Osteocyte (in vitro differentiated cells): Measurements from ENCODE around the gene TRPM6. TPM values are rescaled to one million over a fixed set of nuclear protein-coding genes. Genes with fewer than 3 reads are reported as not detected.

Source experiments
- DNase-seq: peaks from one replicate; pipeline ENCODE4 v3.0.0; 2021; ENCODE audit warnings: mixed read lengths; ENCODE audit not compliant: unreplicated experiment; ENCODE audit errors: extremely low spot score
- H3K27ac Mint-ChIP-seq: one replicate; pipeline ENCODE4 v1.8.0; 2021; ENCODE audit warnings: mild to moderate bottlenecking, mixed read lengths; ENCODE audit not compliant: unreplicated experiment
- H3K27me3 Mint-ChIP-seq: one replicate; pipeline ENCODE4 v1.8.0; 2021; ENCODE audit warnings: mixed read lengths; ENCODE audit not compliant: unreplicated experiment
- H3K36me3 Mint-ChIP-seq: one replicate; pipeline ENCODE4 v1.8.0; 2021; ENCODE audit warnings: mixed read lengths; ENCODE audit not compliant: unreplicated experiment
- H3K4me1 Mint-ChIP-seq: one replicate; pipeline ENCODE4 v1.8.0; 2021; ENCODE audit warnings: mixed read lengths; ENCODE audit not compliant: unreplicated experiment
- H3K4me3 Mint-ChIP-seq: one replicate; pipeline ENCODE4 v1.8.0; 2021; ENCODE audit warnings: mild to moderate bottlenecking, moderate library complexity, mixed read lengths; ENCODE audit not compliant: unreplicated experiment
- H3K9me3 Mint-ChIP-seq: one replicate; pipeline ENCODE4 v1.8.0; 2021; ENCODE audit warnings: mixed read lengths; ENCODE audit not compliant: unreplicated experiment
- total RNA-seq: library from RNA; stranded (reverse); gene quantifications from 2 replicates; pipeline ENCODE4 v1.2.1, GENCODE V29; 2021
- TF ChIP-seq, protein P1 (sequence below): fragments of 200-600 bp; sonication (generic); IDR thresholded peaks from 2 replicates; pipeline ENCODE4 v1.5.0; 2021; ENCODE audit warnings: antibody characterized with exemption, mild to moderate bottlenecking, moderate library complexity

Gene TRPM6
- total RNA-seq, 1 donor from 2014 or later: not detected

DNA sequence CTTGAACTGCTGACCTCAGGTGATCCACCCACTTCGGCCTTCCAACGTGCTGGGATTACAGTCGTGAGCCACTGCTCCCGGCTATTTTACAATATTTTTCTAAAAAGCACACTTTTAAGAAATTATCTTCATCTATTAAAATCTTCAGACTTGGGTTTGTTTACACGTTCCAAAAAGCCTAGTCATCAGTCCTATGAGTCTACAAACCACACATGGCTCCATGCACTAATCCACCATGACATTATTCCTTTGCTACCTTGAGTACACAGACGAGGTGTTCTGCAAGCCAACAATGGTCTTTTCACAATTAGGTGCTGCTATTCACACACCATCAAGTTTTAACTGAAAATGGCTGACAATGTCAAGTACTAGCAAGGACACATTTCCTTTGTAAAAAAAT, 41.0 kb downstream of the TRPM6 start:
- H3K27ac Mint-ChIP-seq: no peak overlapping the region
- H3K4me3 Mint-ChIP-seq: no peak overlapping the region
- H3K36me3 Mint-ChIP-seq: no peaks in the 10 kb centered on the region
- H3K4me1 Mint-ChIP-seq: no peaks in the 10 kb centered on the region
- no peak for DNase-seq
- TF ChIP-seq, protein P1, sequence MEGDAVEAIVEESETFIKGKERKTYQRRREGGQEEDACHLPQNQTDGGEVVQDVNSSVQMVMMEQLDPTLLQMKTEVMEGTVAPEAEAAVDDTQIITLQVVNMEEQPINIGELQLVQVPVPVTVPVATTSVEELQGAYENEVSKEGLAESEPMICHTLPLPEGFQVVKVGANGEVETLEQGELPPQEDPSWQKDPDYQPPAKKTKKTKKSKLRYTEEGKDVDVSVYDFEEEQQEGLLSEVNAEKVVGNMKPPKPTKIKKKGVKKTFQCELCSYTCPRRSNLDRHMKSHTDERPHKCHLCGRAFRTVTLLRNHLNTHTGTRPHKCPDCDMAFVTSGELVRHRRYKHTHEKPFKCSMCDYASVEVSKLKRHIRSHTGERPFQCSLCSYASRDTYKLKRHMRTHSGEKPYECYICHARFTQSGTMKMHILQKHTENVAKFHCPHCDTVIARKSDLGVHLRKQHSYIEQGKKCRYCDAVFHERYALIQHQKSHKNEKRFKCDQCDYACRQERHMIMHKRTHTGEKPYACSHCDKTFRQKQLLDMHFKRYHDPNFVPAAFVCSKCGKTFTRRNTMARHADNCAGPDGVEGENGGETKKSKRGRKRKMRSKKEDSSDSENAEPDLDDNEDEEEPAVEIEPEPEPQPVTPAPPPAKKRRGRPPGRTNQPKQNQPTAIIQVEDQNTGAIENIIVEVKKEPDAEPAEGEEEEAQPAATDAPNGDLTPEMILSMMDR: no peak
- no peaks in the 10 kb centered on the region for H3K27me3 Mint-ChIP-seq
- peaks cover 3% of the 10 kb centered on the region for H3K9me3 Mint-ChIP-seq

DNA sequence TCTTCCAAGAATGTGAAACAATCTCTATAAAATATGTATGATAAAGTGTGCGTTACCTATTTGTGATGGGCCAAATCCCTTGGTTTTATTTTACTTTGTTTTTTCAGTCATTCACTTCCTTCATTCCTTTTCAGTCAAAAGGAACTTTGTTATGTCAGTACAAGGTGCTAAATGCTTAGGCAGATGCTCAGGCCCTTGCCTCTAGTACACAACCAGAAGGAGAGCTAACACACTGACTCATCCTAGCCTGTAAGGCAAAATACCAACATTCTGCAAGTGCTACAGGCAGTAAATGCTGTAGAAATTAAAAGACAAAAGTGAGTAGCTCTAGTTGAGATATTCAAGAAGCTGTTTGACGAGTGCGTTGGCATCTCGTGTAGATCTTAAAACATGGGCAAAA, 49.4 kb downstream of the TRPM6 start:
- Mint-ChIP-seq H3K27ac (no peak overlapping the region), H3K9me3 (peaks cover 3% of the 10 kb centered on the region), H3K4me3 (no peak overlapping the region), H3K27me3 (no peaks in the 10 kb centered on the region), H3K36me3 (no peaks in the 10 kb centered on the region), H3K4me1 (no peaks in the 10 kb centered on the region)
- TF ChIP-seq, protein P1: no peak
- no peak for DNase-seq

- H3K27me3 Mint-ChIP-seq: peaks cover 5% of the 10 kb centered on the region
- TF ChIP-seq, protein P1: no peak
- H3K4me1 Mint-ChIP-seq: no peaks in the 10 kb centered on the region
- H3K27ac Mint-ChIP-seq: no peak overlapping the region
- no peak overlapping the region for H3K4me3 Mint-ChIP-seq
- DNase-seq: no peak
- H3K36me3 Mint-ChIP-seq: no peaks in the 10 kb centered on the region
- H3K9me3 Mint-ChIP-seq: no peaks in the 10 kb centered on the region
Measured at GRCh38 chr9:74824654-74825053, 63.1 kb downstream of the TRPM6 start.

GRCh38 chr9:74821636-74822035, 66.1 kb downstream of the TRPM6 start:
- no peak overlapping the region for H3K4me3 Mint-ChIP-seq

DNA sequence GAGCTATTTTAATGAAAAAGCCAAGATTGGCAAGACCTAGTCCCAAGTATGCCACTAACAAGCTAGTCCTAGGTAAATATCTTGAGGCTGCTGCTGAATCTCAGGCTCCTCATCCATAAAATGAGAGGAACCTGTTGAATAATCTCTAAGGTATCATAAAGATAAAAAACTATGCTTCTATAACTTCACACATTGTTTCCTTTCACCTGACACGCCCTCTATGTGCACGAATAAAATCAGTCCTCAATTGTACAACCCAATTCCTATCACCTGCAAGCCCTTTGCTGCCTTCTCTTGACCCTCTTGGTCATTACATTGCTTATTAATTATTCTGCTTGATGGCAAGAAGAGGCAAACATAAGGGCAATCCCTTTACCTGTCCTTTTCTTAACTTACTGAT, 69.9 kb downstream of the TRPM6 start:
- DNase-seq: no peak
- Mint-ChIP-seq H3K4me1 (no peaks in the 10 kb centered on the region), H3K4me3 (no peak overlapping the region), H3K9me3 (no peaks in the 10 kb centered on the region), H3K27me3 (peaks cover 3% of the 10 kb centered on the region), H3K27ac (no peak overlapping the region), H3K36me3 (no peaks in the 10 kb centered on the region)
- TF ChIP-seq, protein P1: no peak

More at GRCh38 chr9:74821636-74822035, 66.1 kb downstream of the TRPM6 start:
- Mint-ChIP-seq H3K27ac (no peak overlapping the region), H3K36me3 (no peaks in the 10 kb centered on the region), H3K27me3 (peaks cover 5% of the 10 kb centered on the region), H3K4me1 (no peaks in the 10 kb centered on the region), H3K9me3 (no peaks in the 10 kb centered on the region)
- TF ChIP-seq, protein P1: no peak
- no peak for DNase-seq
